ENCODE data around the gene SLMAP. TPM values are rescaled to one million over a fixed set of nuclear protein-coding genes. Genes with fewer than 3 reads are reported as not detected.

Gene SLMAP
- total RNA-seq, 6 donors from 2014 or later, result 53.4 to 104 (median 68.4) TPM

DNA sequence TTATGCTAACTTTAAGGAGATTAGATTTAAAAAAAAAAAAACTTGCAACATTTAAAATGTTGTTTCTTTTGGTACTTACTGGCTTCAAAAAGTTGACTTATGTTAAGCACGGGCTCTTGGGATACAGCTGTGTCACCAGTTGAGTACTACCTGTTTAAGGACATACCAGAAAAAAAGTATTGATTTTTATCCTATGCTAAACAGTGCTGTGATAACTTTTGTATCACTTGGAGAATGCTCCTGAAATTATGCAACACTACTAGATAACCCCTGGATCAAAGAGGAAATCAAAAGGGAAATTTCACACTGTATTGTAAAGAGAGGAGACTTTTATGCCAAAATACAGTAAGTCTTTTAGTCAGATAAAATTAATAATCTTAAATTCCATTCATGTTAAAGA, 77.7 kb downstream of the SLMAP start:
- Histone ChIP-seq H3K27me3 (no peaks in the 10 kb centered on the region), H3K27ac (no peak overlapping the region), H3K4me1 (no peaks in the 10 kb centered on the region), H3K9me3 (no peaks in the 10 kb centered on the region), H3K36me3 (peaks cover 0 to 11% (median 1%) of the 10 kb centered on the region in 4 donors), H3K4me3 (no peak overlapping the region)
- ATAC-seq (ENCODE audit: low FRiP score in 2 of 2) (no peak), DNase-seq (no peak)
- TF ChIP-seq EP300 (IDR thresholded peaks at IDR 0.05), result no peak
- TF ChIP-seq, protein P1, sequence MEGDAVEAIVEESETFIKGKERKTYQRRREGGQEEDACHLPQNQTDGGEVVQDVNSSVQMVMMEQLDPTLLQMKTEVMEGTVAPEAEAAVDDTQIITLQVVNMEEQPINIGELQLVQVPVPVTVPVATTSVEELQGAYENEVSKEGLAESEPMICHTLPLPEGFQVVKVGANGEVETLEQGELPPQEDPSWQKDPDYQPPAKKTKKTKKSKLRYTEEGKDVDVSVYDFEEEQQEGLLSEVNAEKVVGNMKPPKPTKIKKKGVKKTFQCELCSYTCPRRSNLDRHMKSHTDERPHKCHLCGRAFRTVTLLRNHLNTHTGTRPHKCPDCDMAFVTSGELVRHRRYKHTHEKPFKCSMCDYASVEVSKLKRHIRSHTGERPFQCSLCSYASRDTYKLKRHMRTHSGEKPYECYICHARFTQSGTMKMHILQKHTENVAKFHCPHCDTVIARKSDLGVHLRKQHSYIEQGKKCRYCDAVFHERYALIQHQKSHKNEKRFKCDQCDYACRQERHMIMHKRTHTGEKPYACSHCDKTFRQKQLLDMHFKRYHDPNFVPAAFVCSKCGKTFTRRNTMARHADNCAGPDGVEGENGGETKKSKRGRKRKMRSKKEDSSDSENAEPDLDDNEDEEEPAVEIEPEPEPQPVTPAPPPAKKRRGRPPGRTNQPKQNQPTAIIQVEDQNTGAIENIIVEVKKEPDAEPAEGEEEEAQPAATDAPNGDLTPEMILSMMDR (IDR thresholded peaks at IDR 0.05), result no peak
- WGBS, 2 donors, result 98 to 100% methylated on average over 1 of the region's 1 CpG

DNA sequence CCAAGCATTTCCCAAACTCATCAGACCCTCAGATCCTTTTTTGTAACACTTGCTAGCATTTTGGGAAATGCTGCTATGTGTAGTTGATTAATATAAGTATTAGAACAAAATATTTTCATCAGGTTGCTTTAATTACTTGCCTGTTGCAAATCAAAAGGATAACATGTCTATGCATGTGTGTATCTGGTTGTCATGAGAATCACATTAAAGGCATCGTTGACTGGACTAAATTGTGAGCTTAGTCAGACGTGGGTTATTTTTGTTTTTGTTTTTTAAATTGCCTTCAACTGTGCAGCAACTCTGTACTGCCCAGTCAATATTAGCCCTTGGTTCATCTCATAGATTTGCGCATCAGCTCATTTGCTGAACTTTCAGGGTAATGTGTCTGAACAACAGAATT, 81.6 kb downstream of the SLMAP start:
- Histone ChIP-seq H3K4me3 (no peak overlapping the region), H3K9me3 (no peaks in the 10 kb centered on the region), H3K27me3 (no peaks in the 10 kb centered on the region), H3K27ac (no peak overlapping the region), H3K36me3 (peaks cover 0 to 6% (median 1%) of the 10 kb centered on the region in 4 donors), H3K4me1 (no peaks in the 10 kb centered on the region)
- WGBS, 2 donors, result 84 to 95% methylated on average over 3 of the region's 3 CpGs
- DNase-seq, result no peak
- ATAC-seq (ENCODE audit: low FRiP score in 2 of 2), result no peak
- TF ChIP-seq, protein P1 (IDR thresholded peaks at IDR 0.05), result no peak
- no peak for TF ChIP-seq POLR2A (IDR thresholded peaks at IDR 0.05)
- TF ChIP-seq EP300 (IDR thresholded peaks at IDR 0.05), result no peak
- no peak for TF ChIP-seq POLR2AphosphoS5 (IDR thresholded peaks at IDR 0.05)

DNA sequence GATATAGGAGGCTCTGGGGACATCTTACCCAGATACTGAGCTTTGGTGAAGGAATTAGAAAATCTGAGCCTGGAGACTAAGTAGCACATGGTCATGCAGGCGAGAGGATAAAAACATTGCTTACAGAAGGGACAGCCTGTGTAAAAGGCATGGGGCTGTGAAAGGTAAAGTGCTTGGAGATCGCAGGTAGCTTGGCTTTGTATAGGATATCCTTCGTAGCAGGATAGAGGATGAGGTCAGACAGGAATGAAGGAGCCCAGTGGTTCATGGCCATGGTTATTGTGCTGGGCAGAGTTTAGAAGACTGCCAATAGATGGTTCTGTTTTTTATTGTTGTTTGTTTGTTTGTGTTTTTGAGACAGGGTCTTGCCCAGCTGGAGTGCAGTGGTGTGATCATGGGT, 82.5 kb downstream of the SLMAP start:
- 97 to 98% methylated on average over 3 of the region's 3 CpGs for WGBS, 2 donors
- no peaks in the 10 kb centered on the region for H3K9me3 ChIP-seq

DNA sequence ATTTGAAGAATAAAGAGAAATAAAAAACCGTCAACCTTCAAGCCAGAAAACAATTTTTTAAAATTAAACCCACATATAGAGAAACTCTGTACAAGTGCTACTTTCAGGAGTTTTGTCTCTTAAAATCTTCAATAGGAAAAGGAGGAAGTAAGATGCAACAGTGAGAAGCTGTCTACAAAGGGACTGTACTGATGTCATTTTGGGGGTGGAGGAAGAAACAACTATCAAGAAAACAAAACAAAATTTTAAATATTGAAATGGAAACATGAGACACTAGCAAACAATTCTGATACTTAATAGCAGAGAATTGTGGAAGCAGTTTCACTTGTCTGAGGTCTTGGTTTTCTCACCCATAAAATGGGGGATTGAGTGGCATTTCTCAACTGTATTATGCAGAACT, 84.4 kb downstream of the SLMAP start:
- no peaks in the 10 kb centered on the region for H3K27me3 ChIP-seq
- TF ChIP-seq POLR2AphosphoS5 (IDR thresholded peaks at IDR 0.05) (no peak), EP300 (IDR thresholded peaks at IDR 0.05) (no peak), POLR2A (IDR thresholded peaks at IDR 0.05) (no peak)
- TF ChIP-seq, protein P1 (IDR thresholded peaks at IDR 0.05), result no peak
- ATAC-seq (ENCODE audit: low FRiP score in 2 of 2), result no peak
- DNase-seq, result no peak
- WGBS, 2 donors, result 91 to 94% methylated on average over 1 of the region's 1 CpG
- no peak overlapping the region for H3K27ac ChIP-seq
- H3K9me3 ChIP-seq, result no peaks in the 10 kb centered on the region
- no peaks in the 10 kb centered on the region for H3K4me1 ChIP-seq
- no peaks in the 10 kb centered on the region for H3K36me3 ChIP-seq
- no peak overlapping the region for H3K4me3 ChIP-seq

More for the DNA sequence above, 82.5 kb downstream of the SLMAP start:
- no peak for ATAC-seq (ENCODE audit: low FRiP score in 2 of 2)
- TF ChIP-seq POLR2A (IDR thresholded peaks at IDR 0.05) (no peak), POLR2AphosphoS5 (IDR thresholded peaks at IDR 0.05) (no peak), EP300 (IDR thresholded peaks at IDR 0.05) (no peak)
- TF ChIP-seq, protein P1 (IDR thresholded peaks at IDR 0.05), result no peak
- no peak for DNase-seq
- Histone ChIP-seq H3K27me3 (no peaks in the 10 kb centered on the region), H3K27ac (no peak overlapping the region), H3K4me3 (no peak overlapping the region), H3K36me3 (no peaks in the 10 kb centered on the region), H3K4me1 (no peaks in the 10 kb centered on the region)

DNA sequence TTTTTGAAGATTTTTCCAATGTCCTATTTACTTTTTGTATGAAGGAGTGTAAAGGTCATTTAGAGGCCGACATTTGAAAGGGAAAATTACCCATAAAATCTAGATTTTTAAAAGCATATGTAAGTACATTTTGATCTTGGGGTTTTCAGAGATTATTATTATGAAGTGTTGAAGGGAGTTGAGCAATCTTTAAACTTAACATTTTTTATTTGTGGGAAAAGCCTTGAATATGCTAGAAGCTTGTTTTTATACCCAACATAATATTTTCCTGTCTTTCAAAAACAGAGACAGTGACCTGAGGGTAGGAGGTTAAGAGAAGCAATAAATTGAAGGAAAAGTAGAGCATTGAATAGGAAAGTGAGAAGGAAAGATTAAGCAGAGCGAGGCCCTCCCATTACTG, 85.7 kb downstream of the SLMAP start:
- Histone ChIP-seq H3K4me3 (no peak overlapping the region), H3K9me3 (no peaks in the 10 kb centered on the region), H3K4me1 (no peaks in the 10 kb centered on the region), H3K27ac (no peak overlapping the region), H3K36me3 (no peaks in the 10 kb centered on the region), H3K27me3 (no peaks in the 10 kb centered on the region)
- DNase-seq, result no peak
- ATAC-seq (ENCODE audit: low FRiP score in 2 of 2), result no peak
- WGBS, 2 donors, result 70 to 76% methylated on average over 2 of the region's 2 CpGs
- TF ChIP-seq POLR2A (IDR thresholded peaks at IDR 0.05) (no peak), EP300 (IDR thresholded peaks at IDR 0.05) (no peak), POLR2AphosphoS5 (IDR thresholded peaks at IDR 0.05) (no peak)
- TF ChIP-seq, protein P1 (IDR thresholded peaks at IDR 0.05), result no peak

Data from upper lobe of left lung (tissue), 6 donors.